Skeletal muscle satellite cell (primary cell): ENCODE measurements around the gene OVOL1.
"Not testable (repeated sequence)": the region's sequence is repeated elsewhere in the genome, so short reads cannot be mapped to it uniquely, and the experiment has no call there.

Source experiments
- H3K27me3 ChIP-seq: 2 replicates; pipeline ENCODE4 v1.7.0; 2013; ENCODE audit warnings: low read length; ENCODE audit not compliant: control insufficient read depth, insufficient read depth
- H3K36me3 ChIP-seq: 2 replicates; pipeline ENCODE4 v1.7.0; 2013; ENCODE audit warnings: mild to moderate bottlenecking, control low read depth, low read length; ENCODE audit not compliant: insufficient read depth
- H3K4me1 ChIP-seq: 2 replicates; pipeline ENCODE4 v1.7.0; 2013; ENCODE audit warnings: low read length; ENCODE audit not compliant: control insufficient read depth, insufficient read depth
- H3K4me2 ChIP-seq: 2 replicates; pipeline ENCODE4 v1.7.0; 2013; ENCODE audit warnings: mild to moderate bottlenecking, low read length
- H3K4me3 ChIP-seq: 2 replicates; pipeline ENCODE4 v1.7.0; 2013; ENCODE audit warnings: low read length
- H3K9ac ChIP-seq: 2 replicates; pipeline ENCODE4 v1.7.0; 2013; ENCODE audit warnings: mild to moderate bottlenecking, low read depth, low read length, moderate library complexity
- H3K9me3 ChIP-seq: replicated peaks from 2 replicates; pipeline ENCODE4 v1.7.0; 2013; ENCODE audit warnings: mild to moderate bottlenecking, control low read depth, low read length

The OVOL1 gene

GRCh38 chr11:65826984-65827735 lies 40.3 kb downstream of the OVOL1 start:
- Histone ChIP-seq H3K4me3 (no peak overlapping the region), H3K36me3 (no peaks in the 10 kb centered on the region), H3K4me2 (no peak overlapping the region), H3K4me1 (no peaks in the 10 kb centered on the region), H3K27me3 (peaks cover 17% of the 10 kb centered on the region), H3K9ac (no peak overlapping the region), H3K9me3 (no peaks in the 10 kb centered on the region)

GRCh38 chr11:65829459-65829858 lies 42.6 kb downstream of the OVOL1 start:
- no peak overlapping the region for H3K4me2 ChIP-seq
- no peaks in the 10 kb centered on the region for H3K36me3 ChIP-seq
- H3K4me3 ChIP-seq, result no peak overlapping the region
- no peaks in the 10 kb centered on the region for H3K9me3 ChIP-seq
- H3K4me1 ChIP-seq, result peaks cover 12% of the 10 kb centered on the region
- peaks cover 28% of the 10 kb centered on the region for H3K27me3 ChIP-seq
- H3K9ac ChIP-seq, result no peak overlapping the region

GRCh38 chr11:65832231-65832630 lies 45.4 kb downstream of the OVOL1 start:
- not testable (repeated sequence) for H3K4me2 ChIP-seq, H3K9ac ChIP-seq, H3K36me3 ChIP-seq, H3K4me3 ChIP-seq, H3K9me3 ChIP-seq
- Histone ChIP-seq H3K27me3 (peaks cover 28% of the 10 kb centered on the region), H3K4me1 (peaks cover 14% of the 10 kb centered on the region)

- H3K4me1 ChIP-seq, result peaks cover 14% of the 10 kb centered on the region
- H3K27me3 ChIP-seq, result peaks cover 28% of the 10 kb centered on the region
- H3K9me3 ChIP-seq, result no peaks in the 10 kb centered on the region
- H3K4me2 ChIP-seq, result peak within 1 kb of the TSS; percentile 90
- H3K4me3 ChIP-seq, result peak within 1 kb of the TSS; percentile 74
- no peaks in the 10 kb centered on the region for H3K36me3 ChIP-seq
- H3K9ac ChIP-seq, result peak within 1 kb of the TSS; percentile 51
Observed at GRCh38 chr11:65833297-65834030, 46.6 kb downstream of the OVOL1 start, which contains the start of gene SNX32. Gene SNX32 (plus strand): TSS chr11:65833963. CDS start chr11:65834066, 103 bp downstream.

GRCh38 chr11:65834202-65834601 lies 47.3 kb downstream of the OVOL1 start:
- Histone ChIP-seq H3K4me3 (peak overlapping the region; percentile 74), H3K27me3 (peaks cover 26% of the 10 kb centered on the region), H3K9me3 (no peaks in the 10 kb centered on the region), H3K9ac (peak overlapping the region; percentile 51), H3K36me3 (no peaks in the 10 kb centered on the region), H3K4me1 (peaks cover 14% of the 10 kb centered on the region), H3K4me2 (peak overlapping the region; percentile 90)

GRCh38 chr11:65842144-65842543 lies 55.3 kb downstream of the OVOL1 start:
- H3K9me3 ChIP-seq, result no peaks in the 10 kb centered on the region
- no peak overlapping the region for H3K4me2 ChIP-seq
- no peaks in the 10 kb centered on the region for H3K27me3 ChIP-seq
- no peak overlapping the region for H3K9ac ChIP-seq
- H3K4me3 ChIP-seq, result no peak overlapping the region
- H3K4me1 ChIP-seq, result no peaks in the 10 kb centered on the region
- no peaks in the 10 kb centered on the region for H3K36me3 ChIP-seq

GRCh38 chr11:65843811-65844210 lies 56.9 kb downstream of the OVOL1 start:
- Histone ChIP-seq H3K4me3 (no peak overlapping the region), H3K9ac (no peak overlapping the region), H3K27me3 (no peaks in the 10 kb centered on the region), H3K4me2 (no peak overlapping the region), H3K9me3 (no peaks in the 10 kb centered on the region), H3K4me1 (no peaks in the 10 kb centered on the region), H3K36me3 (no peaks in the 10 kb centered on the region)

- Histone ChIP-seq H3K36me3 (no peaks in the 10 kb centered on the region), H3K4me2 (no peak overlapping the region), H3K27me3 (no peaks in the 10 kb centered on the region), H3K9ac (no peak overlapping the region), H3K9me3 (no peaks in the 10 kb centered on the region), H3K4me3 (no peak overlapping the region), H3K4me1 (no peaks in the 10 kb centered on the region)
Observed at GRCh38 chr11:65844231-65844872, 57.5 kb downstream of the OVOL1 start.
